NCI-H1694 (cell line): ENCODE results near the gene PRR16.

ENCODE experiments used
- DNase-seq: peaks from one replicate; lab custom pipeline; 2025; lab: John Stamatoyannopoulos, UW

PRR16 gene

GRCh38 chr5:120516805-120517204 is 52.7 kb downstream of the PRR16 start:
- DNase-seq = no peak

- no peak for DNase-seq
These were observed 53.6 kb downstream of the PRR16 start for GRCh38 chr5:120517607-120518252.

- DNase-seq = no peak
These were observed 54.5 kb downstream of the PRR16 start for GRCh38 chr5:120518581-120518980.

- no peak for DNase-seq
These were observed 63.2 kb downstream of the PRR16 start for GRCh38 chr5:120527251-120527650.

GRCh38 chr5:120528609-120529008 is 64.5 kb downstream of the PRR16 start:
- no peak for DNase-seq

- no peak for DNase-seq
These were observed 65.3 kb downstream of the PRR16 start for GRCh38 chr5:120529386-120529785.

GRCh38 chr5:120531215-120531614 is 67.1 kb downstream of the PRR16 start:
- no peak for DNase-seq

- no peak for DNase-seq
These were observed 68.7 kb downstream of the PRR16 start for GRCh38 chr5:120532835-120533234.

- no peak for DNase-seq
These were observed 69.5 kb downstream of the PRR16 start for GRCh38 chr5:120533581-120533980.

- no peak for DNase-seq
These were observed 71.8 kb downstream of the PRR16 start for GRCh38 chr5:120535900-120536299.

GRCh38 chr5:120538149-120538548 is 74.0 kb downstream of the PRR16 start:
- no peak for DNase-seq

GRCh38 chr5:120538644-120539043 is 74.5 kb downstream of the PRR16 start:
- no peak for DNase-seq

- DNase-seq = no peak
These were observed 75.4 kb downstream of the PRR16 start for GRCh38 chr5:120539471-120539870.

GRCh38 chr5:120540097-120540496 is 76.0 kb downstream of the PRR16 start:
- no peak for DNase-seq

GRCh38 chr5:120544043-120544442 is 79.9 kb downstream of the PRR16 start:
- DNase-seq = no peak

GRCh38 chr5:120545007-120545406 is 80.9 kb downstream of the PRR16 start:
- DNase-seq = no peak

- no peak for DNase-seq
These were observed 81.9 kb downstream of the PRR16 start for GRCh38 chr5:120545951-120546350.

GRCh38 chr5:120546922-120547321 is 82.8 kb downstream of the PRR16 start:
- no peak for DNase-seq

- no peak for DNase-seq
These were observed 86.3 kb downstream of the PRR16 start for GRCh38 chr5:120550358-120550757.

GRCh38 chr5:120552638-120553037 is 88.5 kb downstream of the PRR16 start:
- DNase-seq = no peak

- no peak for DNase-seq
These were observed 91.2 kb downstream of the PRR16 start for GRCh38 chr5:120555345-120555744.

GRCh38 chr5:120564013-120564412 is 99.9 kb downstream of the PRR16 start:
- DNase-seq = no peak

- DNase-seq = no peak
These were observed 103.0 kb downstream of the PRR16 start for GRCh38 chr5:120567066-120567465.

- no peak for DNase-seq
These were observed 103.8 kb downstream of the PRR16 start for GRCh38 chr5:120567921-120568320.

- no peak for DNase-seq
These were observed 104.6 kb downstream of the PRR16 start for GRCh38 chr5:120568711-120569110.
